H1 (cell line): Measurements from ENCODE around the gene DOLK. TPM values are rescaled to one million over a fixed set of nuclear protein-coding genes. Genes with fewer than 3 reads are reported as not detected.

Source experiments
- CTCF ChIA-PET: fragments of 300-600 bp; sonication (Branson Sonifier 250); formaldehyde crosslinking; loops from one replicate; lab custom pipeline; 2021; ENCODE audit not compliant: partially characterized antibody; lab: Charles Lee
- POLR2A ChIA-PET: fragments of 300-600 bp; sonication (Branson Sonifier 250); formaldehyde crosslinking; loops from one replicate; lab custom pipeline; 2021; ENCODE audit warnings: inconsistent platforms; ENCODE audit not compliant: partially characterized antibody; lab: Charles Lee
- DNase-seq, 2 experiments: peaks; one replicate each; pipeline versions ENCODE4 v3.0.0 to v3.0.0-alpha.2; 2010 to 2022; ENCODE audit warnings: low spot score in 2 of 2, low read depth in 1 of 2, mixed read lengths in 1 of 2
- FAIRE-seq: peaks from 2 replicates; lab custom pipeline; 2011; peaks lifted over from hg19 to GRCh38; lab: Jason Lieb, UNC
- H2AFZ ChIP-seq: 2 replicates; pipeline ENCODE4 v1.8.1; 2012; ENCODE audit warnings: low read length, inconsistent platforms
- H2AK5ac ChIP-seq: 2 replicates; pipeline ENCODE4 v1.6.1; 2013; ENCODE audit warnings: low read depth, low read length
- H2BK120ac ChIP-seq: replicated peaks from 2 replicates; pipeline ENCODE3; 2013; ENCODE audit warnings: low read depth, low read length, inconsistent platforms
- H2BK12ac ChIP-seq: 2 replicates; pipeline ENCODE4 v1.6.1; 2013; ENCODE audit warnings: low read depth, low read length
- H2BK15ac ChIP-seq: 2 replicates; pipeline ENCODE4 v1.6.1; 2013; ENCODE audit warnings: low read length
- H2BK20ac ChIP-seq: 2 replicates; pipeline ENCODE4 v1.6.1; 2013; ENCODE audit warnings: low read length
- H2BK5ac ChIP-seq: 2 replicates; pipeline ENCODE4 v1.6.1; 2013; ENCODE audit warnings: low read depth, low read length
- H3K14ac ChIP-seq: 2 replicates; pipeline ENCODE4 v1.6.1; 2013; ENCODE audit warnings: inconsistent platforms; ENCODE audit not compliant: insufficient read length
- H3K18ac ChIP-seq: 2 replicates; pipeline ENCODE4 v1.6.1; 2013; ENCODE audit warnings: low read length; ENCODE audit errors: extremely low read depth
- H3K23ac ChIP-seq: 2 replicates; pipeline ENCODE4 v1.6.1; 2013; ENCODE audit warnings: inconsistent platforms; ENCODE audit not compliant: insufficient read length
- H3K23me2 ChIP-seq: 2 replicates; pipeline ENCODE4 v1.6.1; 2013; ENCODE audit warnings: low read depth, low read length
- H3K27ac ChIP-seq: 2 replicates; pipeline ENCODE4 v1.6.1; 2011; ENCODE audit warnings: low read depth, low read length, inconsistent platforms
- H3K27me3 ChIP-seq, 4 experiments: replicated peaks in 1 of 4; 1 replicate in 1 of 4; 2 replicates in 3 of 4; pipeline versions ENCODE4 v1.6.1 to v1.8.1; 2011 to 2013; ENCODE audit warnings: low read length in 3 of 4, mild to moderate bottlenecking in 3 of 4, inconsistent platforms in 2 of 4, mixed read lengths in 2 of 4, moderate library complexity in 1 of 4; ENCODE audit not compliant: control insufficient read depth in 3 of 4, insufficient read depth in 3 of 4; ENCODE audit errors: extremely low read depth in 1 of 4
- H3K36me3 ChIP-seq, 4 experiments: 2 replicates each; pipeline versions ENCODE4 v1.6.1 to v1.8.1; 2011 to 2013; ENCODE audit warnings: mild to moderate bottlenecking in 4 of 4, low read length in 3 of 4, moderate library complexity in 2 of 4, control low read depth in 1 of 4, inconsistent platforms in 1 of 4; ENCODE audit not compliant: insufficient read depth in 4 of 4, control insufficient read depth in 2 of 4
- H3K4ac ChIP-seq: replicated peaks from 2 replicates; pipeline ENCODE3; 2013; ENCODE audit warnings: low read length, low read depth, mixed read lengths, inconsistent platforms; ENCODE audit not compliant: insufficient read length
- H3K4me1 ChIP-seq, 4 experiments: replicated peaks in 1 of 4; 1 replicate in 1 of 4; 2 replicates in 3 of 4; pipeline versions ENCODE4 v1.6.1 to v1.8.1; 2011 to 2013; ENCODE audit warnings: low read length in 3 of 4, inconsistent platforms in 2 of 4, mixed read lengths in 1 of 4; ENCODE audit not compliant: insufficient read depth in 4 of 4, control insufficient read depth in 3 of 4
- H3K4me2 ChIP-seq, 2 experiments: 2 replicates each; pipeline versions ENCODE4 v1.6.1 to v1.8.1; 2011 to 2013; ENCODE audit warnings: low read depth in 2 of 2, low read length in 2 of 2, control low read depth in 1 of 2, inconsistent platforms in 1 of 2, mild to moderate bottlenecking in 1 of 2; ENCODE audit not compliant: insufficient read depth in 1 of 2
- H3K4me3 ChIP-seq, 4 experiments: fragments of 200-600, 300-600 bp in 1 of 4; sonication (generic), shearing (Covaris generic), sonication (Bioruptor Twin) in 1 of 4; 2 replicates each; pipeline versions ENCODE4 v1.5.1 to v1.8.1; 2011 to 2016; ENCODE audit warnings: low read length in 4 of 4, low read depth in 3 of 4, control low read depth in 2 of 4, inconsistent platforms in 2 of 4, mild to moderate bottlenecking in 2 of 4, mixed read lengths in 1 of 4, moderate library complexity in 1 of 4; ENCODE audit not compliant: insufficient read depth in 2 of 4; ENCODE audit errors: extremely low read depth in 1 of 4
- H3K56ac ChIP-seq: replicated peaks from 2 replicates; pipeline ENCODE3; 2013; ENCODE audit warnings: low read depth, mild to moderate bottlenecking, mixed read lengths, low read length, inconsistent platforms; ENCODE audit not compliant: insufficient read length
- H3K79me1 ChIP-seq: 2 replicates; pipeline ENCODE4 v1.6.1; 2013; ENCODE audit warnings: low read depth, low read length, control low read depth
- H3K79me2 ChIP-seq, 2 experiments: 2 replicates each; pipeline versions ENCODE4 v1.6.1 to v1.8.1; 2012 to 2013; ENCODE audit warnings: low read length in 2 of 2, mild to moderate bottlenecking in 2 of 2, inconsistent platforms in 1 of 2; ENCODE audit not compliant: insufficient read depth in 2 of 2, control insufficient read depth in 1 of 2
- H3K9ac ChIP-seq, 4 experiments: replicated peaks in 1 of 4; 1 replicate in 1 of 4; 2 replicates in 3 of 4; pipeline versions ENCODE4 v1.6.1 to v1.8.1; 2011 to 2013; ENCODE audit warnings: low read depth in 3 of 4, low read length in 3 of 4, control low read depth in 2 of 4, mild to moderate bottlenecking in 2 of 4, moderate library complexity in 2 of 4, inconsistent platforms in 1 of 4; ENCODE audit errors: extremely low read depth in 1 of 4
- H3K9me3 ChIP-seq, 2 experiments: 2 replicates each; pipeline versions ENCODE4 v1.6.1 to v1.8.1; 2012 to 2013; ENCODE audit warnings: mild to moderate bottlenecking in 2 of 2, moderate library complexity in 2 of 2, control low read depth in 1 of 2, inconsistent platforms in 1 of 2, low read depth in 1 of 2, low read length in 1 of 2, mixed read lengths in 1 of 2; ENCODE audit not compliant: insufficient read depth in 2 of 2
- H4K20me1 ChIP-seq, 2 experiments: replicated peaks in 1 of 2; 2 replicates each; pipeline versions ENCODE3 to v1.8.1; 2011 to 2013; ENCODE audit warnings: inconsistent platforms in 2 of 2, low read length in 2 of 2, mild to moderate bottlenecking in 1 of 2; ENCODE audit not compliant: insufficient read depth in 2 of 2, control insufficient read depth in 1 of 2
- H4K5ac ChIP-seq: 2 replicates; pipeline ENCODE4 v1.6.1; 2013; ENCODE audit warnings: low read length, low read depth, mixed read lengths, inconsistent platforms; ENCODE audit not compliant: insufficient read length
- H4K8ac ChIP-seq: 2 replicates; pipeline ENCODE4 v1.8.0; 2013; ENCODE audit warnings: mild to moderate bottlenecking, moderate library complexity, low read length, inconsistent platforms; ENCODE audit not compliant: insufficient read depth; ENCODE audit errors: extremely low read depth
- H4K91ac ChIP-seq: replicated peaks from 2 replicates; pipeline ENCODE3; 2013; ENCODE audit warnings: low read length, mixed read lengths, inconsistent platforms; ENCODE audit not compliant: insufficient read length
- SP4 ChIP-seq: IDR thresholded peaks from 2 replicates; pipeline ENCODE4 v1.6.1; 2012; ENCODE audit warnings: low read length, inconsistent platforms
- WGBS, 2 experiments: shearing (Covaris generic) in 1 of 2; methylation state at CpG; one replicate each; pipeline versions ENCODE4 v1.1.6 to v1.1.7; 2013 to 2015; ENCODE audit warnings: low lambda C conversion rate in 2 of 2, mixed read lengths in 2 of 2, inconsistent platforms in 1 of 2, low coverage in 1 of 2, missing lambda C conversion rate in 1 of 2; ENCODE audit not compliant: insufficient replicate concordance in 2 of 2, insufficient coverage in 1 of 2, insufficient read length in 1 of 2; ENCODE audit errors: extremely low coverage in 1 of 2, missing lambda C conversion rate in 1 of 2; 5-methylcytosine and 5-hydroxymethylcytosine counted together
- polyA plus RNA-seq, 7 experiments: library from polyadenylated mRNA; depleted of rRNA in 3 of 7; stranded (reverse) in 5 of 7; unstranded in 2 of 7; fragments of >200 nt in 5 of 7; fragments of 200-250 nt in 2 of 7; gene quantifications; 1 replicate in 5 of 7; 2 replicates in 1 of 7; 4 replicates in 1 of 7; pipeline versions ENCODE4 v1.2.1 to v1.2.3, GENCODE V29; 2011 to 2013; ENCODE audit warnings: missing spikeins in 2 of 7, mixed read lengths in 2 of 7
- total RNA-seq: library from RNA; stranded (reverse); fragmentation: NEBNext Ultra II Directional; extraction: Animal tissue kit (Norgen Biotek cat#: 25700); gene quantifications from 2 replicates; pipeline ENCODE4 v1.2.1, GENCODE V29; 2021

The DOLK gene
- total and polyA plus RNA-seq, 2 of the 8 experiments (the other 6 are each of a cell fraction or from before 2014, with no cell fraction given) = 17.2 to 44.3 TPM

DNA sequence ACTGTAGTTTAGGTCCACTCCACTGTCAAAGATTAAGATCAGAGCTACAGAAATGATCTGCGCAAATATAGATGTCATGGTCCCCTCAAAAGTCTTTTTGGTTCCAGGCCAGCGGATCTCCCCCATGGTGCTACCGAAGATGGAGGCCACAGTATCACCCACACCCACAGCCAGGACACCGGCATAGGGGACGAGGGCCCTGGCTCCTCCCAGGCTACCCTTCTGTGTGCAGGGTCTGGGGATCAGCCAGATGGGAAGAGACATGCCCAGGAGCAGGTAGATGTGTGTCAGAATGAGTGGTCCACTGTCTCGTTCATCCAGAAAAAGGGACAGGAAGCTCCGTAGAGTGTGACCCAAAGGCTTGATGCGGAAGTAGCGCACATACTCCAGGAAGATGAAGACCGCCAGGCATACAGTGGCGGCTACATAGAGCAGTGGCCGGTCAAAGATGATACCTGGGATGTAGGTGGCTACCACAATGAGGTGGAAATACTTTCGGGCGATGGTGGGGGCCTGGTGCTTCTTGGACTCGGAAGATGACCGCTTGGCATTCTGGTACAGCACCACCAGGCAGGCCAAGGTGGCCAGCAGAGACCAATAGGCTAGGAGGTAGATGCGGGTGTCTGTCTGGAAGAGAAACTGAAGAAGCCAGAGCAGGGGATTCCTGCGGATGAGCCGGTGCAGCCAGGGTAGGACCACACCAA lies 1.5 kb downstream of the DOLK start:
- peaks cover 0 to 17% of the 10 kb centered on the region in 2 experiments; a peak in 1 of 4 replicates for H3K79me2 ChIP-seq
- POLR2A ChIA-PET = interaction anchor here (0.7 to 1.5 kb wide), 5 partner anchors 28 to 681 kb away, joined by 3 read pairs; no protein-coding TSS in a partner anchor
- H4K8ac ChIP-seq = no peak overlapping the region
- H3K36me3 ChIP-seq = peaks cover 0 to 17% (median 6%) of the 10 kb centered on the region in 4 experiments; a peak in 5 of 8 replicates
- no peak for FAIRE-seq
- H3K23ac ChIP-seq = no peak overlapping the region
- H2BK20ac ChIP-seq = no peak overlapping the region
- H2BK12ac ChIP-seq = no peak overlapping the region
- H2BK5ac ChIP-seq = no peak overlapping the region; the same call in 1 of the 2 replicates
- TF ChIP-seq SP4 = no peak
- H3K9me3 ChIP-seq = no peaks in the 10 kb centered on the region
- H3K79me1 ChIP-seq = peaks cover 10% of the 10 kb centered on the region
- no peak overlapping the region for H3K56ac ChIP-seq
- H4K5ac ChIP-seq = no peak overlapping the region
- H3K14ac ChIP-seq = no peak overlapping the region
- no peak overlapping the region for H3K9ac ChIP-seq
- peak overlapping the region; percentile 87 to 92 for H3K4me2 ChIP-seq
- H3K18ac ChIP-seq = no peak overlapping the region
- peaks cover 0 to 1% of the 10 kb centered on the region in 2 experiments for H4K20me1 ChIP-seq
- H2AK5ac ChIP-seq = 0 out of 2 replicates have a peak overlapping the region, but pooled peaks have one; percentile 86
- peaks cover 0 to 9% (median 6%) of the 10 kb centered on the region in 4 experiments; a peak in 3 of 7 replicates for H3K4me1 ChIP-seq
- CTCF ChIA-PET = interaction anchor here (0.6 to 1.0 kb wide), 3 partner anchors 61 to 116 kb away, joined by 3 read pairs; partner anchors contain the start of gene SPOUT1
- no peak overlapping the region for H2AFZ ChIP-seq
- no peak overlapping the region for H2BK120ac ChIP-seq
- H3K23me2 ChIP-seq = peaks cover 13% of the 10 kb centered on the region
- no peak overlapping the region for H4K91ac ChIP-seq
- DNase-seq = no peak
- no peak overlapping the region for H2BK15ac ChIP-seq
- peak overlapping the region in 1 of 4 experiments; percentile 96; a peak in 1 of 8 replicates for H3K4me3 ChIP-seq
- no peak overlapping the region for H3K4ac ChIP-seq
- WGBS, 2 experiments = 96% methylated on average over 19 of the region's 19 CpGs; no CpG with 5 or more reads in 1 of the 2 experiments
- no peaks in the 10 kb centered on the region for H3K27me3 ChIP-seq
- no peak overlapping the region for H3K27ac ChIP-seq
